Skeletal muscle cell (primary cell): ENCODE results near the gene DPH3.

Experiments used
- DNase-seq: peaks from one replicate; pipeline ENCODE4 v3.0.0-alpha.2; 2010; ENCODE audit warnings: low read depth
- H3K4me3 ChIP-seq: 2 replicates; pipeline ENCODE4 v1.5.1; 2011; ENCODE audit warnings: low read depth, mild to moderate bottlenecking, control low read depth, low read length, moderate library complexity

The DPH3 gene

DNA sequence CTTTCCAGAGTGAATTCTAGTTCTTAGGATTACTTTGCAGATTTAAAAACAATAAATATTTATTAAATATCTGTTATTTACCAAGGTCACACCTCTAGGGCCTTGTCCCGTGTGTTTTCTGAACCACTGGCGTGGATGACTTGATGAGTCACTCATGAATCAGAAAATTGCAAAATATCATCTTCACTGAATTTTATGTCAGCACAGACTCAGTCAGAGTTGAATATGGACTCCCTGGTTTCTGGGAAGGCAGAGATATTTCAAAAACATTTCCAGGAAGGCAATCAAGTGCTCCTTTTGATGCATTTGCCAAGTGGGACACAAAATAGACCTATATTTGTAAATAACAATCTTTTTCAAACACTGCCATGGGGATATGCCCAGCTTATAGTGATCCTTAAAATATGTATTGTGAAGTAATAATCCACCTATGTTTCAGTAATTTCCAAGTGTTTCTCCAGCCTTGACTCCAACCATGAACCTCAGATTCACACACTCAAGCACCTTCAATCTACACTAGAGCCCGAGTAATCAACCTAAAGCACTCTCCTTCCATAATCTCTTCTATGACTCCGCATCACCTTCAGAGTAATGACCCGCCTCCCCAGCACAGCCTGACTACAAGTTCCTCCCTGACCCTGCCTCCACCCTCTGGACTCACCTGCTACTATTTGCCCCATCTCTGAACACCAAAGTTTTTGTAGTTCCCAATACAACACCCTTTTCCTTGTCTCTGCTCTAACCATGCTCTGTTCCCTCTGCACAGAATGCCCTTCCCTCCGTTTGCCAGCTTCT lies 24.3 kb downstream of the DPH3 start:
- H3K4me3 ChIP-seq, result no peak overlapping the region
- peak; percentile 73 for DNase-seq

DNA sequence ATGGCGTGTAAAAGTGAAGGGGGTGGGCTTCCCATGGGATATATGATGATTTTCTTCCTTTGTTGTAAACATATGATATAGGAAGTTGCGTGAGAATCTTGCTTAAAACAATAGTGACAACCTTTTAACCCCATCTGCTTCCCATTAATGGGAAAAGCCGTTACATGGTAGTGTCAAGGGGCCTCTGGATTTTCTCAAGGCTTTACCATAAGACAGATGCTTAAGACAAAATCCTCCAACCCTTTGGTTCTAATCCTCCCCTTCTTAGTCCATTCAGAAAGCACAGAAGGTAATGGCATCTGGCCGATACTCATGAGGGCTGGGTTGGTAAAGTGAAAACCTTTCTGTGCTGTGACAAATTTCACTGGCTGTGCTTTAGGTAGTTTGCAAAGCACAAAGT lies 25.0 kb downstream of the DPH3 start:
- peak; percentile 72 for DNase-seq
- no peak overlapping the region for H3K4me3 ChIP-seq

DNA sequence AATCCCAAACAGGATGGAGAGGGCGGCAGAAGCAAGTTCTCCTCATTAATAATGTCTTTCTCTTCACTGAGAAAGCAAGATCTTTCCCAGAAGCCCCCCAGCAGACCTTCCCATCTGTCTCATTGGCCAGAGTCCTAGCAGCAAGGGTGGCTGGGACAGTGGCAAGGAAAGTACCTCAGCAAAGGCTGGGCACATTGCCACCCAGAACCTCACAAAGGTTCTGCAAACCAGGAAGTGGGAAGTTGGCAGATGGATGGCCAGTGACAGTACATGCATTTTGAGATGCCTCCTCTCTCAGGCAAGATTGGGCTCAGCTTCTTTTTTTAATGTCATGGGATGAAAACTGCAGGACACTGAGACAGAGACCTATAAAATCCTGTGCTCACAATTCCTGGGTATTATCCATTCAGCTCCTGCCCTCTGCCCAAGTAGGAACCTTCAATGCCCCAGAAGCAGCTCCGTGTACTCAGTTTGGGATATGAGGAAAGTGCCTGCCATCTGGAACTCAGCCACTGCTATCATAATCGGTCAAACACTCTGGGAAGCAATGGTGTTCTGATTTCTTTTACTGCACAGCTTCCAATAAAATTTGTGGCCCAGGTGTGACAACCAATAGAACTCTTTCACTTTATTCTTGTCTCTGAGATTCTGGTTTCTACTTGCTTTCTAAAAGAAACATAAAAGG lies 25.5 kb downstream of the DPH3 start:
- H3K4me3 ChIP-seq, result no peak overlapping the region

DNA sequence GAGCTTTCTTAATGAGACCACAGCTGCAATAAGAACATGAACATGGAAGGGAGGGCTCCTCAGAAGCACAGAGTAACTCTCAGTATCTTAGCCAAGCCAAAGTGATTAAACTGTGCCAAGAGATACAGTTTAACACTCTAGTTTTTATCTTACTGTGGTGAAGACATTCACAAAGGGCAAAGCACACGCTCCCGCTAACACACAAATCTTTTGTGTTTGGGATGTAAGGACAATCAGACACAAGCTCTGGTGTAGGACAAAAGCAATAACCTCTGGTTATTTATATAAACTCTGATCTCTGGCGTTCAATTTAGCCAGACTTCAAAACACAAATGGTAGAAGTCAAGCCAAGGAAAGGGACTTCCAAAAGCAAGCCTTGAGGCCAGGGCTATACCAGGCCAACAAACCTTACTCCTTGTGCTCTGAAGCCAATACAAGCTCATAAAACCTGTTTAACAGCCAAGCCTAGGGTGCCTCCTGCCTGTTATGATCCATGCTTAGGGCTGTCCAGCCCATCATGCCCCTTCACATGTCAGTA lies 27.8 kb downstream of the DPH3 start:
- no peak overlapping the region for H3K4me3 ChIP-seq
- DNase-seq, result no peak

More for the DNA sequence above, 25.5 kb downstream of the DPH3 start:
- no peak for DNase-seq

DNA sequence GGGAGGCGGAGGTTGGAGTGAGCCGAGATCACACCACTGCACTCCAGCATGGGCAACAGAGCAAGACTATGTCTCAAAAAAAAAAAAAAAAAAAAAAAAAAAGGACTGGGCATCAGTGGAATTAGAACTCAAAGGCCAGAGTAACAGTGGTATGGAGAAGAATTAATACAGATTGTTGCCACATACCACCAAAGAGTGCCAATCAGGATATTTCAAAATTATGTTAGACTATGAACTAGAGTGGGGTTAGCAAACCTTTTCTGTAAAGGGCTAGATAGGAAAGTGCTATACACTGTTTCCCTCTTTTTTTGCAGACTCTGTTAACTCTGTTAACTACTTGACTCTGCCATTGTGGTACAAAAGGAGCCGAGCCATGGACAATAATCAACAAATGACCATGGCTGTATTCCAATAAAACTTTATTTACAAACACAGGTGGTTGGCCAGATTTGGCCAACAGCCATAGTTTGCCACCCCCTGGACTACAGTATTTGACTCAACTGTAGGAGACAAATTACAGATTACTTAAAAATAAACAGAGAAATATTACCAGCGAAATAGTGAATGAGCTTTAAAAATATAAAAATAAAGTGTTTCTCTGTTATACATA lies 28.6 kb downstream of the DPH3 start:
- H3K4me3 ChIP-seq, result no peak overlapping the region
- DNase-seq, result no peak

DNA sequence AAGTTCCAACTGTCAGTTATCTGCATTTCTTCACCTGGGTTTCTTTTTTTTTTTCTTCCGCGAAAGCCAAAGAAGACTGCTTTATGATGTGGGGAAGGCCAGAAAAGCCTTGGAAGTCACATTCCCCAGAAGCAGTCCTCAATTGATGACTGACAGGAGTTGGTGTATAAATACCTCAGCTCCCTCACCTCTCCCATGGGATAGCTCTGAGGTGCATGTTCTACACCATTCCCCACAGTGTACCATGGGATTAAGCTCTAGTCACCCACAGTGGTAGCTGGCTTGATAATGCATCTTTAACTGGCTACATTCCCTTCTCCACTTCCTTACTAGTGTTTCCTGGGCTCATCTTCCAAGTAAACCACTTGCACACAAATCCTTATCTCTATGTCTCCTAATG lies 30.5 kb downstream of the DPH3 start:
- no peak overlapping the region for H3K4me3 ChIP-seq
- no peak for DNase-seq

DNA sequence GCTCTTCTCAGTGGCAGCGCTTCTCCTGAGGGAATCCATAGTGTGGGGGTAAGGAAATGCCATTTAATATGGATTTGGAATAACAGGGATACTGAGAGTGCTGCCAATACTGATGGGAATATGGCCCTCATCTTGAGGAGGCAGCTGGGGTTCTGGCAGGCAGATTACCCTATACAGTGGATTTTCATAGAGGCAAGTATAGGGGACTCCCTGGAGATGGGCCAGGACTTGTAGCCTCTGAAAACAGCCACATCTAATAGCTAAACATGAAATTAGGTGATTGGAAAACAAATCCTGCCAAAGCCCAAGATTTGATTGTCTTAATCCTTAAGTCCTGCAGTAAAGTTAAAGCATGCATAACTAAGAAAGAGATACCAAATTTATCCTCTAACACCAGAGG lies 30.9 kb downstream of the DPH3 start:
- no peak overlapping the region for H3K4me3 ChIP-seq
- DNase-seq, result no peak

DNA sequence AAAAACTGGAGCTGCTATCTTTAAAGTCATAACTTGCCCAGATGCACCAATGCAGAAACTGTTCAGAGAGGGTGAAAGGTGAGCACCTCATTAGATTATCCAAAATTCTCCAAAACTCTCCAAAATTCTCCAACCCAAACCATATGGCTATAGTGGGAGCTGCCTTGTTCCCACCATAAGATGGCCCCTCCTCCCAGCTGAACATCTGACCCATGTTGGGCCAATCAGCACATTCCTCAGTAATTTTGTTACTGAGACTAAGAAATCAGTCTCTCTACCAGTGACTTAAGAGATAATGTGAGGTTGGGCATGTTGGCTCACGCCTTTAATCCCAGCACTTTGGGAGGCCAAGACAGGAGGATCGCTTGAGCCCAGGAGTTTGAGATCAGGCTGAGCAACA lies 32.8 kb downstream of the DPH3 start:
- H3K4me3 ChIP-seq, result no peak overlapping the region
- no peak for DNase-seq

DNA sequence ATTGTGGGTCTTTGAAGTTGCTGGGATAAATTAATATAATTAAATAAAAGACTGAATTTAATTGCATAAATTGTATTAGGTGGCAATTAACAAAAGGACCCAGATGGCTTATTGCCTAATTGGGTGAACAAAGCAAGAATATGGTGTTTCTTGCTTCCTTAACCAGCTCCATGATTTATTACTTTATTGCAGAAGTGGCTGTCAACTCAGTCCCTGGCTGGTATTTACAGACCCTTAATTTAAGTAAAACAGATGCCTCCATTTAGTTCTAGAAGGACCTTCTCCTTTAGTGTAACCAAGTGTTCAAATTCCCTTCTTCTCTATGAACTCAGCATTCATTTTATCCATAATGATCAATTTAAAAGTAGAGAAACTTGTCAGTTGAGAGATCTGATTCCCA lies 35.1 kb downstream of the DPH3 start:
- no peak for DNase-seq
- H3K4me3 ChIP-seq, result no peak overlapping the region

DNA sequence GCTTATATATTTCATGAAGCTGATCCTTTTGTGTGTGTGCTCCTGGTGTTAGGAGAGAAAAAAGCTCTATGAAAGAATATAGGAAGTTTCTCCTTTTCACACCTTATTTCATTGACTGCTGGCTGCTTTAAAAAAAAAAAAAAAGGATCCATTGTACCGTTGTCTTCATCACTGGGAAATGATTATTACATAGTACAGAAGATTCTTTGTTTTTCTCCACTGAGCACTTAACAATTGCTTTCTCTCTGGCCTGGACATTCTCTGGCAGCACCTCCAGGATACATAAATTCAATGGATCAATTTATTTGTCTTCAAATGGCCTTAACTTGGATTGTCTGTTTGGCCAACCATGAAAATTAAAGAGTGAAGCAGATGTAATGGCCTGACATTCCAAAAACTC lies 37.2 kb downstream of the DPH3 start:
- no peak overlapping the region for H3K4me3 ChIP-seq
- DNase-seq, result no peak

DNA sequence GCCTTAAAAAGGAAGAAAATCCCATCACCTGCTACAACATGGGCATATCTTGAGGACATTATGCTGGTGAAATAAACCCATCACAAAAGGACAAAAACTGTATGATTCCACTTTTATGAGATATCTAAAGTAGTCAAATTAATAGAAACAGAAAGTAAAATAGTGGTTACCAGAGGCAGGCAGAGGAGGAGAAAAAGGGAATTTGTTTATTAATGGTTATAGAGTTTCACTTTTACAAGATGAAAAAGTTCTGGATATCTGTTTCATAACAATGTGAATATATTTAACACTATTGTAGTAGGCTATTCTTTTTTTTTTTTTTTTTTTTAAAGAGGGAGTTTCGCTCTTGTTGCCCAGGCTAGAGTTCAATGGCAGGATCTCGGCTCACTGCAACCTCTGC lies 40.4 kb downstream of the DPH3 start:
- no peak for DNase-seq
- H3K4me3 ChIP-seq, result no peak overlapping the region

DNA sequence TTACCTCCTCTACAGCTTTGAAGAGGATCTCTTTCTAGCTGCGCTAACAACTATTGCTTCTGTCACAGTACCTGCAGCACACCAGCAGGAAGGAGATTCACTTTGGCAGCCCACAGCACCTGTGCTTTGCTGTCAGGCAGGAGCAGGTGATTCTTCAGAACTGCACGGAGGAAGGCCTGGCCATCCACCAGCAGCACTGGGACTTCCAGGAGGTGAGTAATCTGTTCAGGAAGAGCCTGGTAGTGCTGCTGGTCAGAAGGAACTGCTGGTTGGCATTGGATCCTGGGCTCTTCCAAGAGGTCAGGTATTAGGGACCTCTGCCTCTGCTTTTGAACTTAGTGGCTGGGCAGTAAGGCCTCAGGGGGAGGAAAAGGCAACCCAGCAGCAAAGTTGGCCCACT lies 42.2 kb downstream of the DPH3 start:
- no peak for DNase-seq
- no peak overlapping the region for H3K4me3 ChIP-seq

DNA sequence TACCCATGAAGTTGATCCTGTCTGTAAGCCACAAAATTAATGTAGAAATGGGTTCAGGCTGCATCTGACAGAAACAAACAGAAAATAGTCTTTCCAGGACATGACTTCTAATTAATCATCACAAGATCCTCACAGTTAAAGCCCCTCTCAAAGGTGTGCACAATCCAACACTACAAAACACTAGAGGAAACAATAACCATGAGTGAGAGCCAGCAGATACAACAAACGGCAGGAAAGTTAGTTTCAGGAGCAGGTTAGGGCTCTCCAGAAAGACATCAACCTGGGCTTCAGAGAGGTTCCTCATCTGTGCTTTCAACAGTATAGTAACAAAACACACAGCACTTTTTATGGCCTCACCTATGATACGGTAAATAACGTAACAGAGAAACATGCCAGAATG lies 42.8 kb downstream of the DPH3 start:
- no peak for DNase-seq
- no peak overlapping the region for H3K4me3 ChIP-seq

DNA sequence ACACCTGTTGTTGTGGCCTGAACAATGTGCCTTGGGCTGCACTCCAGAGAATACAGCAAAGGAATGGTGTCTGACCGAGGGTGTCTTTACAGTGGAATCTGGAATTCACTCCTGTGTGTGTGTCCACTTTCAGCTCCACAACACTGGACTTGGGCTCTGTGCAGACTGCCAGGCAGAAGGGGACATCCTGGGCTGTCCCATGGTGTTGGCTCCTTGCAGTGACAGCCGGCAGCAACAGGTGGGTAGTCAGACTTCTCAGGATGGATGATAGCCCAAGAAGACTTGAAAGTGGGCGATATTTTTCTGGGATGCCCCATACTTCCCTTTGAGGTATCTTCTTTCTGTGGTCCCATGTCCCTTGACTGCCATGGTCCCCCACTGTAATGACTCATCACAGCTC lies 45.0 kb downstream of the DPH3 start:
- no peak overlapping the region for H3K4me3 ChIP-seq
- DNase-seq, result no peak

DNA sequence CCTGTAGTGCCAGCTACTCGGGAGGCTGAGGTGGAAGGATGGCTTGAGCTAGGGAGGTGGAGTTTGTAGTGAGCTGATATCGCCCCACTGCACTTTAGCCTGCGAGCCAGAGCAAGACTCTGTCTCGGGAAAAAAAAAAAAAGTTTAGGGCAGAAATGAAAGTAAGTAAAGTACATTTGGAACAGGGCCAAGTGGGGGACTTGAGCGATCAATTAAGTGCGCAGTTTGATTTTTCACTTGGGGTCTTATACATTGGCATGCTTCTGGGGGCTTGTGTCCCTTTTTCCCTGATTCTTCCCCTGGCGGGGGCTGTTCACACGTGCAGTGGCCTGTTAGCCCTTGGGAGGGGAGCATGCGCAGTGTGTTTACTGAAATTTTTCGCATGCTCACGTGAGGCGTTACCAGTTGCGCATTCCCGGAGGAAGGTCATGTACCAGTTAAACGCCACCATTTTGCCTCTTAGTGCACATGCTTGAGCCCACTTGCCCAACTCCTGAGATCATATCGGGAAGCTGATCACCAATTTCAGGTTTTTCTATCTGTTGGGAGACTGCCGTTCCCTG lies 48.3 kb downstream of the DPH3 start:
- no peak for DNase-seq
- H3K4me3 ChIP-seq, result no peak overlapping the region

DNA sequence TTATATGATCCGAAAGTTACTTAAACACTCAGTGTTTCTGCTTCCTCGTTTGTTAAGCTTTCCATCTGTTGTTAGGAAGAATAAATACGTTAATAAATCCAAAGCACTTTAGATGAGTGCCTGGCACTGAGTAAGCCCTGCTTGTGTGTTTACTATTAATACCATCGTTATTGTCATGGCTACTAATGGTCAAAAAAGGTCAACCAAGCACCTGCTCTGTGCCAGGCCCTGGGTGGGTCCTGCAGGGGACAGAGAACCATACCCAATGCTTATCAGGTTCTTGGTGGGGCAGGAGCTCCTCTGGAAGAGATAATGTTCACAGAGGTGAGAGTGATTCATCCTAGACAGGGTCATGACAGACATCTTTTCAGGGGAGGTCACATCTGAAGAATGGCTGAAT lies 50.4 kb downstream of the DPH3 start:
- no peak for DNase-seq
- no peak overlapping the region for H3K4me3 ChIP-seq

DNA sequence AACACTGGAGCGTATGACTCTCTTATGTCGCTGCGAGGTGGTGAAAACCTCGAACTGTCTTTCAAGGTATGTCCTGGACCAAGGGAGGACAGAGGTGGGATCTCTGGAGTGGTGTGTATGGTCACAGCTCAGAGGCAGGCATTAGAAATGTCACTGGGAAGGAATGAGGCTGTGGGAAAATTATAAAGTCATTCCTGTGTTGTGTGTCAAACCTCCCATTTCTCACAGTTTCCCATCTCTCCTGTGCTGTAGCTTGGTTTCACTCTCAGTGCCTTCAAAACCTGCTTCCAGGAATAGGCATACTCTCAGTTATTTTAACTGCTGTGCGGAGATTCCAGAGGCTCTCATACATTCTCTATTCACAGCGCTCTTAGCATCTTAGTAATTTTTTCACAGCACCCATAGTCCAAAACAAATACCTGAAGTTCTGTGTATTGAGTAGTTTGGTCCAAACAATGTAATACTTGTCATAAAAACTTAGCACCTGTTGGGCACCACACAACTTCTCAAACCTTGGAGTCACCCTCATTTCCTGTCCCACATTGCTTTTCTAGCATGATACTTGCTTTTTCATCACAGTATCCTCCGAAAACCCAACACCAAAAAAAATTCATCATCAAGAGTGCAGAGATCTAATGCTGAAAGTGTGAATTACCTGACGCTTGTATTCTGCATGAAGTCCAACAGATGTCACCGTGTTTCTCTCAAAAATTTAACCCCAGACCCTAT lies 53.4 kb downstream of the DPH3 start:
- H3K4me3 ChIP-seq, result no peak overlapping the region
- no peak for DNase-seq
